ENCODE measurements around the gene PTGR3.
A peak's percentile ranks its signal among the peaks of the same experiment; 100 is the strongest.

Gene PTGR3

GRCh38 chr18:75169411-75169810, 39.5 kb downstream of the PTGR3 start:
- no peak for DNase-seq (ENCODE audit: low read depth)

DNA sequence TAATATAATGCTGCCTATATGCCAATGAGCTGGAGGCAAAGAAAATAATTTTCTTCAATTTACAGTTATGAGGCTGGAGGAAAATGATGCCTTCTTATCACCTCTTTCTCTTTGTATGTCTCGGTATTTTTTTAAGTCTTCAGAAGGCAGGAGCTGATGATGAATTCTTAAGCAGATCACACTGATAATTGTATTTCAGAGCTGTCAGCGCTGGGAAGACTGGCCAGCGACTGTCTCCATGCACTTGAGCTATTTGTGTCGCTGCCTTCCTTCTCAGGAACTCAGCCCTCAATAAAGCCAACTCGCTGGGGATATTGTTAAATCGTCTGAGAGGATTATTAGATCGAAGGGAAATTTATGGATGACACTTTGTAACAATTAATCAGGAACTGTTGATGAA, 40.3 kb downstream of the PTGR3 start:
- no peak for DNase-seq (ENCODE audit: low read depth)

DNA sequence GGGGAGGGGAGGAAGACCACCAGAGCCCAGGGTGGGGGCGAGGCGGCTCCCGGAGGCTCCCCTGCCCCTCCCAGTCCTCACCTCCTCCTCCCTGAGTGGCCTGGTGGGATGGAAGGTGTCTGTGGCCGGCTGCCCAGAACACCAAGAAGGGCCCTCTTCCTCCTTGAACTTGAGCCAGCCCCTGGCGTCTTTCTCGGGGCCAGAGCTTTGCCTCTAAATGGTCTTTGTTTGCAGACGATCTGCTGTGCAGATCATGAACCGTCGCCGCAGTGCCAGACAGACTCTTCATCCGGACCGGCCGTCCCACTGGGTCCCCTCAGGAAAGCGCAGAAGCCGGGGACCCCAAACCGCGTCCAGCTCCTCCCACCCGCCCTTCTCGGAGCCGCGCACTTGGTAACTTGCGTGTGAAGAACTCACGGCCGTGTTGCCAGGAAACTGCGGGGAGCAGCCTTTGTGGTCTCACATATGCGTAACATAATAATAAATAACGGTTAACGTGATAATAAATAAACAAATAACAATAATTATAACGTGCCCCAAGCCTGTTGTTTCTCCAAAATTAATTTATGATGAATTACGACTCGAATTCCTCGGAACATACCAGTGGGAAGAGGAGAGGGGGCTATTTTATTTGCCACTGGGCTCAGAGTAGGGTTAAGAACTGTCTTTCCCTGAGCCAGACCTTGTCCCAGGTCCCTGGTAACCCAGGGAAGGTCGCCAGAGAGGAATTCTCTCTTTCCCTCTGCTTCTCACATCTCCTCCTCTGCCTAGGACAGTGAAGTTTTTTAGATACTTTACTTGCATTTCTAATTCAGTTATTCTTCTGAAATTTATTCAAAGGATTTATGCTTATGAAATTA, 41.0 kb downstream of the PTGR3 start:
- DNase-seq (ENCODE audit: low read depth): no peak

DNA sequence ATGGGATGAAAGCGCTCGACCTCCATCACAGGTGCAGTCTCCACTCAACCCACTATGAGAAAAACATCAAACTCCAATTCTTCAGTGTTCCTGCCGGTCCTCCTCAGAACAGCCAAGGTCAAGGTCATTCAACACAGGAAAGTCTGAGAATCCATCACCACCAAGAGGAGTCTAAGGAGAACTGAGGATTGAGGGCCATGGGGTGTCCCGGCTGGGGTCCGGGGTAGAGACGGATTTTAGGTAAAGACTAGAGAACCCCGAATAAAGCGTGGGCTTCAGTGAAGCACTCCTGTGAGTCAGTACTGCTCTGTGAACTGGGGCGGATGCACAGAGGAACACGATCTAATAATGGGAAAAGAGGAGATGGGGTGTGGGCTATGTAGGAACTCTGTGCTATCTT, 41.8 kb downstream of the PTGR3 start:
- DNase-seq (ENCODE audit: low read depth): no peak

DNA sequence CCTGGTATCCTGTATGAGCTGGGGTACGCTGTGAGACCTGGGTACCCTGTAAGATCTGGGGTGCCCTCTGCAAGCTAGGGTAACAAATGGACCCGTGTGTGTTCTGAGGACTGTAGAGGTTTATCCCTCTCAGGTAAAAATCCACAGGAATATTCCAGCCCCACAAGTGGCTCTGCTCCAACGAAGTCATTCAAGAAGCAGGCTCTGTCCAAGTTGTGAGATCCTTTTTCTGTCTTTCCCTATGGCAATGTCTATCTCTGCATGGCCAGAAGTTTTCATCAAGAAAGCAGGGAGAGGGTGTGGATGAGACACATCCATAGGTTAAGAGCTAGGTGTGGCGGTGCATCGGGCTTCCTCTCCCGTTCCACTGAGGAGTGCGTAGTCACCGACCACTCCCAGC, 43.0 kb downstream of the PTGR3 start:
- DNase-seq (ENCODE audit: low read depth): no peak

DNA sequence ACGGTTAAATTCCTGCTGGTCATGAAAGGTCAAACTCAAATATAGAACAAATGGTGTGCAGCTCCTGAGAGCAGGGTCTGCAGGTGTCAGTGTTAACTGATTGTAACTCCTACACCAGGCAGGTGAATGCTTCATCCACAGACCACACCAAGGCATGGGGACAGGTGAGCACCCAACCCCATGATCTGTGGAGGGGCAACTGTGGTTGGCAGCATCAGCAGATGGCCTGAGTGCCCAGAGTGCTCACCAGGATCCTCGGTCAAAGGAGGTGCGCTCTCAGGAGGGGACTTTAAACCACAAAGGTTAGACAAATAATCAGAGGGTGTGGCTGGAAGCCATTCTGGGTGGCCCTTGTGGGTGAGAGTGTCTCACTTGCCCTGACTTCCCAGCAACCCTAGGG, 44.5 kb downstream of the PTGR3 start:
- DNase-seq (ENCODE audit: low read depth): no peak

DNA sequence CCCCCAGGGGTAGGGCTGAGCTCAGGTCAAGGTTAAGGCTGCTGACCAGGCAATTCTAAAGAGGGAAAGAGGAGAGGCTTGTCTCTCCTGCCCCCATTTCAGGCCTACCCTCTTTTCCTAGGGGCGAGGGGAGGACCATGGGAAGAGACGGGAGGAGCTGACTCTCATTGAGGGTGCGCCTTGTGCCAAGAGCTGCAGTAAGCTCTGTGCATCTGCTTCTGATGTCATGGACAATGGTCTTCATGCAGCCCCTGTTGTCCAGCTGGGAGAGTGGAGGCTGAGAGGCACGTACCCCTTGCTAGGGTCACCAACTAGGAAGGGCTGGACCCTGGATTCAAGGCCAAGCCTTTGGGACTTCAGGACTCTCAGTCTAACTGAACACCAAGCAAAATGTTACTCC, 45.2 kb downstream of the PTGR3 start:
- DNase-seq (ENCODE audit: low read depth): no peak

DNA sequence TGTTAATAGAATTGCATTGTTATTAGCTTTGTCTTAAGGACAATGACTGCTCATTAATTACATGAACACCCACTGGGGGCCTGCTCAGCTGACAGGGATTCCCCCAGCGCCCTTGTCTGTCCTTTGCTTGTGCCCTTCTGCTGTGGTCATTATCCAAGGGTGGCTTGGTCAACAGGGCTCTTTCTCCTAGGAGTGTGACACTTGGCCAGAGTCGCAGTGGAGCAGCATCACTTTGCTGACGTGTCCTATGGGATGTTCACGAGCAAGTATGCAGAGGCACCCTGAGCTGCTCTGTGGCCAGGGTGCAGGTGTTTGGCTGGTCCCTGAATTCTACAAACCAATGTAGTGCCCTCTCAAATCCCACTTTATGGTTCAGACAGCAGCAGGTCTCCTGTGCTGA, 46.0 kb downstream of the PTGR3 start:
- DNase-seq (ENCODE audit: low read depth): no peak

DNA sequence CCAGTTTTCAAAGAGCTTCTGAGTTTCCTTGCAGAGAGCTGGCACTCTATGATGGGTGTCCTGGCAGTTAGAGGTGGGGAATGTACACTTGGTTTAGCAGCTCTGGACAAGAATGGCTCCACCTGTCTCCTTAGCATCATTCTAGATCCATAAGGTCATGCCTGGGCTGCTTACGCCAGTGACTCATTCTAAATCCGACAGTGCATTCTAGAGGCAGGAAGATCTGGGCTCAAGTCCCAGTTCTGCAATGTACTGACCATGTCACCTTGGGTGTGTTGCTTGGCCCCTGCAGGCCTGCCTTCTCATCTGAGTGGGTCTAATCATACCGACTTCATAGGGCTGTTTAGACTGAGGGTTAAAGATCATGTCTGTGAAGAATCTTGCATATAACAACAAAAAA, 46.5 kb downstream of the PTGR3 start:
- no peak for DNase-seq (ENCODE audit: low read depth)

- peak; percentile 35 for DNase-seq (ENCODE audit: low read depth)
Observed at GRCh38 chr18:75161256-75162028, 47.5 kb downstream of the PTGR3 start.

DNA sequence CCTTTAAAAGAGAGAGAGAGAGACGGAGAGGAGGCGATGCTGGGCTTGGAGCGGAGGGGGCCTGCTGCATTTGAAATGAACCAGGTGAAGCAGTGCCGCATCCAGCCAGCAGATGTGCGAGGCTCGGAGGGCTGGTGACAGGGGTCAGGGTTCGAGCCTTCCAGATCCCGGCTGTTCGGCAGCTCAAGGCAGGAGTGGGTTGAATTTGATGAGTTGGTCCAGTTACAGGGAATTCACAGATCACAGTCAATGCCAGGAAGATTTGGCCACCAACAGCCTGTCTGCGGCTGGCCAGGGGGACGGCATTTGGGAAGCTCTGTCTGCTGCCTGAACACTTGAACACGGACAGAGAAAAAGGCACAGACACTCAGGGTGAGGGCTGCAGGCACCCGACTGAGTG, 48.6 kb downstream of the PTGR3 start:
- DNase-seq (ENCODE audit: low read depth): no peak

GRCh38 chr18:75159646-75160356, 49.1 kb downstream of the PTGR3 start:
- no peak for DNase-seq (ENCODE audit: low read depth)

GRCh38 chr18:75159238-75159518, 49.8 kb downstream of the PTGR3 start:
- no peak for DNase-seq (ENCODE audit: low read depth)
